ENCODE data around the gene SLC10A3. TPM values are rescaled to one million over a fixed set of nuclear protein-coding genes. Genes with fewer than 3 reads are reported as not detected.

Gene SLC10A3
- polyA plus RNA-seq, 2 donors, result 24.7 to 26.3 TPM

GRCh38 chrX:154458954-154459778 lies 31.3 kb downstream of the SLC10A3 start:
- H3K4me3 ChIP-seq (ENCODE audit: low read depth in 1 of 2, low read length in 2 of 2), result peak overlapping the region; percentile 49 to 67
- peak overlapping the region in 1 of 2 donors; percentile 6 for H3K27ac ChIP-seq (ENCODE audit: low read depth in 2 of 2, low read length in 1 of 2)
- H3K36me3 ChIP-seq (ENCODE audit: control insufficient read depth in 2 of 2, insufficient read depth in 2 of 2, low read length in 1 of 2), result peaks cover 0 to 22% of the 10 kb centered on the region in 2 donors
- peaks cover 0 to 11% of the 10 kb centered on the region in 2 donors for H3K4me1 ChIP-seq (ENCODE audit: control insufficient read depth in 2 of 2, insufficient read depth in 2 of 2, low read length in 1 of 2)
- 22 to 44% methylated on average over 14 to 15 of the region's 15 CpGs for WGBS, 2 donors
- no peaks in the 10 kb centered on the region for H3K27me3 ChIP-seq (ENCODE audit: control insufficient read depth in 1 of 2, insufficient read depth in 2 of 2, low read length in 2 of 2)
- H3K9me3 ChIP-seq (ENCODE audit: control insufficient read depth in 2 of 2, insufficient read depth in 1 of 2, low read depth in 1 of 2, low read length in 1 of 2), result peaks cover 0 to 6% of the 10 kb centered on the region in 2 donors

- H3K27me3 ChIP-seq (ENCODE audit: control insufficient read depth in 1 of 2, insufficient read depth in 2 of 2, low read length in 2 of 2), result no peaks in the 10 kb centered on the region
- peak within 1 kb of the TSS; percentile 72 to 73 for H3K27ac ChIP-seq (ENCODE audit: low read depth in 2 of 2, low read length in 1 of 2)
- peaks cover 0 to 18% of the 10 kb centered on the region in 2 donors for H3K36me3 ChIP-seq (ENCODE audit: control insufficient read depth in 2 of 2, insufficient read depth in 2 of 2, low read length in 1 of 2)
- H3K4me3 ChIP-seq (ENCODE audit: low read depth in 1 of 2, low read length in 2 of 2), result peak within 1 kb of the TSS; percentile 49 to 67
- H3K4me1 ChIP-seq (ENCODE audit: control insufficient read depth in 2 of 2, insufficient read depth in 2 of 2, low read length in 1 of 2), result peaks cover 0 to 11% of the 10 kb centered on the region in 2 donors
- WGBS, 2 donors, result 1 to 37% methylated on average over 61 to 88 of the region's 88 CpGs
- H3K9me3 ChIP-seq (ENCODE audit: control insufficient read depth in 2 of 2, insufficient read depth in 1 of 2, low read depth in 1 of 2, low read length in 1 of 2), result peaks cover 0 to 4% of the 10 kb centered on the region in 2 donors
Observed at GRCh38 chrX:154458116-154458953, 32.1 kb downstream of the SLC10A3 start, which contains the start of gene PLXNA3. Gene PLXNA3, plus strand, starts transcription at chrX:154458281. Its CDS starts 1,903 bp downstream, at chrX:154460184.

- peaks cover 0 to 11% of the 10 kb centered on the region in 2 donors for H3K4me1 ChIP-seq (ENCODE audit: control insufficient read depth in 2 of 2, insufficient read depth in 2 of 2, low read length in 1 of 2)
- H3K36me3 ChIP-seq (ENCODE audit: control insufficient read depth in 2 of 2, insufficient read depth in 2 of 2, low read length in 1 of 2), result peaks cover 0 to 14% of the 10 kb centered on the region in 2 donors
- WGBS, 2 donors, result 2 to 31% methylated on average over 18 to 65 of the region's 65 CpGs
- peak overlapping the region; percentile 72 to 73 for H3K27ac ChIP-seq (ENCODE audit: low read depth in 2 of 2, low read length in 1 of 2)
- no peaks in the 10 kb centered on the region for H3K27me3 ChIP-seq (ENCODE audit: control insufficient read depth in 1 of 2, insufficient read depth in 2 of 2, low read length in 2 of 2)
- H3K9me3 ChIP-seq (ENCODE audit: control insufficient read depth in 2 of 2, insufficient read depth in 1 of 2, low read depth in 1 of 2, low read length in 1 of 2), result peaks cover 0 to 4% of the 10 kb centered on the region in 2 donors
- peak overlapping the region; percentile 49 to 67 for H3K4me3 ChIP-seq (ENCODE audit: low read depth in 1 of 2, low read length in 2 of 2)
Observed at GRCh38 chrX:154457491-154458115, 32.8 kb downstream of the SLC10A3 start.

GRCh38 chrX:154452823-154453222 lies 37.6 kb downstream of the SLC10A3 start:
- H3K27ac ChIP-seq (ENCODE audit: low read depth in 2 of 2, low read length in 1 of 2), result no peak overlapping the region
- no peaks in the 10 kb centered on the region for H3K9me3 ChIP-seq (ENCODE audit: control insufficient read depth in 2 of 2, insufficient read depth in 1 of 2, low read depth in 1 of 2, low read length in 1 of 2)
- no peaks in the 10 kb centered on the region for H3K27me3 ChIP-seq (ENCODE audit: control insufficient read depth in 1 of 2, insufficient read depth in 2 of 2, low read length in 2 of 2)
- no peaks in the 10 kb centered on the region for H3K4me1 ChIP-seq (ENCODE audit: control insufficient read depth in 2 of 2, insufficient read depth in 2 of 2, low read length in 1 of 2)
- H3K36me3 ChIP-seq (ENCODE audit: control insufficient read depth in 2 of 2, insufficient read depth in 2 of 2, low read length in 1 of 2), result peaks cover 0 to 17% of the 10 kb centered on the region in 2 donors
- WGBS, 2 donors, result 82 to 91% methylated on average over 9 of the region's 9 CpGs
- no peak overlapping the region for H3K4me3 ChIP-seq (ENCODE audit: low read depth in 1 of 2, low read length in 2 of 2)

- H3K27ac ChIP-seq (ENCODE audit: low read depth in 2 of 2, low read length in 1 of 2), result no peak overlapping the region
- H3K27me3 ChIP-seq (ENCODE audit: control insufficient read depth in 1 of 2, insufficient read depth in 2 of 2, low read length in 2 of 2), result no peaks in the 10 kb centered on the region
- H3K4me1 ChIP-seq (ENCODE audit: control insufficient read depth in 2 of 2, insufficient read depth in 2 of 2, low read length in 1 of 2), result no peaks in the 10 kb centered on the region
- peaks cover 0 to 17% of the 10 kb centered on the region in 2 donors for H3K36me3 ChIP-seq (ENCODE audit: control insufficient read depth in 2 of 2, insufficient read depth in 2 of 2, low read length in 1 of 2)
- no peak overlapping the region for H3K4me3 ChIP-seq (ENCODE audit: low read depth in 1 of 2, low read length in 2 of 2)
- WGBS, 2 donors, result 91 to 95% methylated on average over 17 of the region's 17 CpGs
- no peaks in the 10 kb centered on the region for H3K9me3 ChIP-seq (ENCODE audit: control insufficient read depth in 2 of 2, insufficient read depth in 1 of 2, low read depth in 1 of 2, low read length in 1 of 2)
Observed at GRCh38 chrX:154450312-154450711, 40.1 kb downstream of the SLC10A3 start.

- Histone ChIP-seq H3K27me3 (ENCODE audit: control insufficient read depth in 1 of 2, insufficient read depth in 2 of 2, low read length in 2 of 2) (no peaks in the 10 kb centered on the region), H3K36me3 (ENCODE audit: control insufficient read depth in 2 of 2, insufficient read depth in 2 of 2, low read length in 1 of 2) (peaks cover 0 to 17% of the 10 kb centered on the region in 2 donors), H3K4me1 (ENCODE audit: control insufficient read depth in 2 of 2, insufficient read depth in 2 of 2, low read length in 1 of 2) (peaks cover 2 to 4% of the 10 kb centered on the region in 2 donors), H3K27ac (ENCODE audit: low read depth in 2 of 2, low read length in 1 of 2) (no peak overlapping the region), H3K4me3 (ENCODE audit: low read depth in 1 of 2, low read length in 2 of 2) (no peak overlapping the region), H3K9me3 (ENCODE audit: control insufficient read depth in 2 of 2, insufficient read depth in 1 of 2, low read depth in 1 of 2, low read length in 1 of 2) (no peaks in the 10 kb centered on the region)
- WGBS, 2 donors, result 95 to 96% methylated on average over 18 of the region's 18 CpGs
Observed at GRCh38 chrX:154449618-154450017, 40.8 kb downstream of the SLC10A3 start.

- Histone ChIP-seq H3K36me3 (ENCODE audit: control insufficient read depth in 2 of 2, insufficient read depth in 2 of 2, low read length in 1 of 2) (peaks cover 0 to 17% of the 10 kb centered on the region in 2 donors), H3K27me3 (ENCODE audit: control insufficient read depth in 1 of 2, insufficient read depth in 2 of 2, low read length in 2 of 2) (no peaks in the 10 kb centered on the region), H3K9me3 (ENCODE audit: control insufficient read depth in 2 of 2, insufficient read depth in 1 of 2, low read depth in 1 of 2, low read length in 1 of 2) (no peaks in the 10 kb centered on the region), H3K4me3 (ENCODE audit: low read depth in 1 of 2, low read length in 2 of 2) (no peak overlapping the region), H3K4me1 (ENCODE audit: control insufficient read depth in 2 of 2, insufficient read depth in 2 of 2, low read length in 1 of 2) (peaks cover 3 to 6% of the 10 kb centered on the region in 2 donors), H3K27ac (ENCODE audit: low read depth in 2 of 2, low read length in 1 of 2) (no peak overlapping the region)
- 92 to 93% methylated on average over 14 of the region's 14 CpGs for WGBS, 2 donors
Observed at GRCh38 chrX:154448484-154448883, 41.9 kb downstream of the SLC10A3 start.

GRCh38 chrX:154446430-154446829 lies 44.0 kb downstream of the SLC10A3 start:
- H3K4me3 ChIP-seq (ENCODE audit: low read depth in 1 of 2, low read length in 2 of 2), result no peak overlapping the region
- peaks cover 7 to 8% of the 10 kb centered on the region in 2 donors for H3K4me1 ChIP-seq (ENCODE audit: control insufficient read depth in 2 of 2, insufficient read depth in 2 of 2, low read length in 1 of 2)
- H3K9me3 ChIP-seq (ENCODE audit: control insufficient read depth in 2 of 2, insufficient read depth in 1 of 2, low read depth in 1 of 2, low read length in 1 of 2), result no peaks in the 10 kb centered on the region
- 87 to 96% methylated on average over 12 of the region's 12 CpGs for WGBS, 2 donors
- peaks cover 0 to 24% of the 10 kb centered on the region in 2 donors for H3K36me3 ChIP-seq (ENCODE audit: control insufficient read depth in 2 of 2, insufficient read depth in 2 of 2, low read length in 1 of 2)
- H3K27ac ChIP-seq (ENCODE audit: low read depth in 2 of 2, low read length in 1 of 2), result no peak overlapping the region
- H3K27me3 ChIP-seq (ENCODE audit: control insufficient read depth in 1 of 2, insufficient read depth in 2 of 2, low read length in 2 of 2), result no peaks in the 10 kb centered on the region

- peaks cover 0 to 25% of the 10 kb centered on the region in 2 donors for H3K36me3 ChIP-seq (ENCODE audit: control insufficient read depth in 2 of 2, insufficient read depth in 2 of 2, low read length in 1 of 2)
- no peak overlapping the region for H3K27ac ChIP-seq (ENCODE audit: low read depth in 2 of 2, low read length in 1 of 2)
- H3K4me3 ChIP-seq (ENCODE audit: low read depth in 1 of 2, low read length in 2 of 2), result no peak overlapping the region
- 91 to 95% methylated on average over 16 of the region's 16 CpGs for WGBS, 2 donors
- no peaks in the 10 kb centered on the region for H3K9me3 ChIP-seq (ENCODE audit: control insufficient read depth in 2 of 2, insufficient read depth in 1 of 2, low read depth in 1 of 2, low read length in 1 of 2)
- H3K4me1 ChIP-seq (ENCODE audit: control insufficient read depth in 2 of 2, insufficient read depth in 2 of 2, low read length in 1 of 2), result peaks cover 7 to 8% of the 10 kb centered on the region in 2 donors
- H3K27me3 ChIP-seq (ENCODE audit: control insufficient read depth in 1 of 2, insufficient read depth in 2 of 2, low read length in 2 of 2), result no peaks in the 10 kb centered on the region
Observed at GRCh38 chrX:154445776-154446175, 44.7 kb downstream of the SLC10A3 start.
